ENCODE measurements around the gene SLAMF8.

SLAMF8 gene

DNA sequence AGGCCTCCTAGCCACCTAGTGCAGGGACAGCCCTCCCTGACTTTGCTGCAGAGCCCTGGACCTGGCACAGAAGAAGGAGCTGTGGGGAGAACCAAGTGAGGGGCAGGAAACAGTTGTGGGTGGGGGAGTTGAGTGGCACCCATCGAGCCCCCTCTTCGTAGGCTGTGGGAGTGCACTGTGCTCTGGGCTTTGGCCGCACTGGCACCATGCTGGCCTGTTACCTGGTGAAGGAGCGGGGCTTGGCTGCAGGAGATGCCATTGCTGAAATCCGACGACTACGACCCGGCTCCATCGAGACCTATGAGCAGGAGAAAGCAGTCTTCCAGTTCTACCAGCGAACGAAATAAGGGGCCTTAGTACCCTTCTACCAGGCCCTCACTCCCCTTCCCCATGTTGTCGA is 44.7 kb upstream of the SLAMF8 start:
- Histone ChIP-seq H3K4me3 (ENCODE audit: low read depth, low read length) (peak overlapping the region; percentile 78), H3K9me3 (ENCODE audit: control insufficient read depth, low read length) (no peaks in the 10 kb centered on the region), H3K36me3 (ENCODE audit: control insufficient read depth, insufficient read depth, low read length) (no peaks in the 10 kb centered on the region), H3K9ac (no peak overlapping the region), H3K4me2 (ENCODE audit: low read length) (no peak overlapping the region), H3K27me3 (ENCODE audit: control insufficient read depth, insufficient read depth, low read length) (no peaks in the 10 kb centered on the region), H3K4me1 (no peaks in the 10 kb centered on the region), H3K79me2 (no peaks in the 10 kb centered on the region), H2AFZ (no peak overlapping the region), H3K27ac (peak overlapping the region; percentile 72)
- no peak for TF ChIP-seq CTCF (IDR thresholded peaks at IDR 0.05)

GRCh38 chr1:159783724-159784123 is 42.9 kb upstream of the SLAMF8 start:
- Histone ChIP-seq H3K9ac (no peak overlapping the region), H3K27me3 (ENCODE audit: control insufficient read depth, insufficient read depth, low read length) (no peaks in the 10 kb centered on the region), H3K79me2 (no peaks in the 10 kb centered on the region), H3K9me3 (ENCODE audit: control insufficient read depth, low read length) (no peaks in the 10 kb centered on the region), H3K4me2 (ENCODE audit: low read length) (no peak overlapping the region), H3K4me1 (no peaks in the 10 kb centered on the region), H3K27ac (no peak overlapping the region), H3K36me3 (ENCODE audit: control insufficient read depth, insufficient read depth, low read length) (no peaks in the 10 kb centered on the region), H3K4me3 (ENCODE audit: low read depth, low read length) (no peak overlapping the region), H2AFZ (no peak overlapping the region)
- no peak for TF ChIP-seq CTCF (IDR thresholded peaks at IDR 0.05)

- Histone ChIP-seq H3K27ac (no peak overlapping the region), H3K4me1 (no peaks in the 10 kb centered on the region), H2AFZ (no peak overlapping the region), H3K4me3 (ENCODE audit: low read depth, low read length) (no peak overlapping the region), H3K4me2 (ENCODE audit: low read length) (no peak overlapping the region), H3K79me2 (no peaks in the 10 kb centered on the region), H3K9me3 (ENCODE audit: control insufficient read depth, low read length) (no peaks in the 10 kb centered on the region), H3K27me3 (ENCODE audit: control insufficient read depth, insufficient read depth, low read length) (no peaks in the 10 kb centered on the region), H3K36me3 (ENCODE audit: control insufficient read depth, insufficient read depth, low read length) (no peaks in the 10 kb centered on the region), H3K9ac (no peak overlapping the region)
- no peak for TF ChIP-seq CTCF (IDR thresholded peaks at IDR 0.05)
Observed at GRCh38 chr1:159786465-159786864, 40.2 kb upstream of the SLAMF8 start.

GRCh38 chr1:159786966-159787365 is 39.7 kb upstream of the SLAMF8 start:
- H3K27ac ChIP-seq: no peak overlapping the region
- H3K36me3 ChIP-seq (ENCODE audit: control insufficient read depth, insufficient read depth, low read length): no peaks in the 10 kb centered on the region
- TF ChIP-seq CTCF (IDR thresholded peaks at IDR 0.05): no peak
- no peaks in the 10 kb centered on the region for H3K9me3 ChIP-seq (ENCODE audit: control insufficient read depth, low read length)
- H3K27me3 ChIP-seq (ENCODE audit: control insufficient read depth, insufficient read depth, low read length): no peaks in the 10 kb centered on the region
- no peaks in the 10 kb centered on the region for H3K79me2 ChIP-seq
- no peak overlapping the region for H3K4me3 ChIP-seq (ENCODE audit: low read depth, low read length)
- no peak overlapping the region for H2AFZ ChIP-seq
- H3K4me2 ChIP-seq (ENCODE audit: low read length): no peak overlapping the region
- H3K4me1 ChIP-seq: no peaks in the 10 kb centered on the region
- H3K9ac ChIP-seq: no peak overlapping the region

DNA sequence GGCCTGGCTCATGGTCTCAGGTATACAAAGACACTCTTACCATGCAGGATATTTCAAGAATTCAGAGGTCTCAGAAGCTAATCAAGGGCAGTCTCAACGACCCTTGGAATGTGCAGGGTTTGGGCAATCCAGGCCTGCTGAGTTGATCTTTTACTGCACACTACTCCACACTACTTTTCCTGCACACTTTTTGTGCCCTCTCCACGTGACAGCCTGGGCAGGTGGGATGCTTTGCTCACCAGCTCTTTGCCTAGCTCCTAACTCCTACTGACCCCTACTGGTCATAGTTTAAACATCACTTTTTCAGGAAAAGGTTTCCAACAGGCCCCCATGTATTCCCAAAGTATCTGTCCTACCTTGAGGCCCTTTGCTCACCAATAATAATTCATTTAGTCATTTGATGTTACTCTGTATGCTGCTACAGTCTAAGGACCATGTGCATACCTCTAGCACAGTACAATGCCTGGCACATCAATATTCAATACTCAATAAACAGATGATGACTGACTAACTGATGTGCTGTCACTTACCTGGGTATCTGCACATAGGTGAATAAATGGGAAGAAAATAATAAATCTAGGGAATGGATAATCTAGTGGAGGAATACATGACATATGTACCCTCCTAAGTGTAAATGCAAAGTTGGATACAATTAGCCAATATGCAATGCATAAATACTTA is 36.3 kb upstream of the SLAMF8 start:
- Histone ChIP-seq H3K36me3 (ENCODE audit: control insufficient read depth, insufficient read depth, low read length) (no peaks in the 10 kb centered on the region), H3K27me3 (ENCODE audit: control insufficient read depth, insufficient read depth, low read length) (no peaks in the 10 kb centered on the region)
- peak; percentile 51 for TF ChIP-seq CTCF (IDR thresholded peaks at IDR 0.05)

More for the DNA sequence above, 36.3 kb upstream of the SLAMF8 start:
- H3K4me3 ChIP-seq (ENCODE audit: low read depth, low read length): no peak overlapping the region
- no peak overlapping the region for H3K27ac ChIP-seq
- H3K9ac ChIP-seq: no peak overlapping the region
- no peaks in the 10 kb centered on the region for H3K9me3 ChIP-seq (ENCODE audit: control insufficient read depth, low read length)
- H3K79me2 ChIP-seq: no peaks in the 10 kb centered on the region
- H3K4me2 ChIP-seq (ENCODE audit: low read length): no peak overlapping the region
- no peak overlapping the region for H2AFZ ChIP-seq
- no peaks in the 10 kb centered on the region for H3K4me1 ChIP-seq

Data from parathyroid adenoma (tissue), 2 donors.